ENCODE data around the gene MCC.

Gene MCC

DNA sequence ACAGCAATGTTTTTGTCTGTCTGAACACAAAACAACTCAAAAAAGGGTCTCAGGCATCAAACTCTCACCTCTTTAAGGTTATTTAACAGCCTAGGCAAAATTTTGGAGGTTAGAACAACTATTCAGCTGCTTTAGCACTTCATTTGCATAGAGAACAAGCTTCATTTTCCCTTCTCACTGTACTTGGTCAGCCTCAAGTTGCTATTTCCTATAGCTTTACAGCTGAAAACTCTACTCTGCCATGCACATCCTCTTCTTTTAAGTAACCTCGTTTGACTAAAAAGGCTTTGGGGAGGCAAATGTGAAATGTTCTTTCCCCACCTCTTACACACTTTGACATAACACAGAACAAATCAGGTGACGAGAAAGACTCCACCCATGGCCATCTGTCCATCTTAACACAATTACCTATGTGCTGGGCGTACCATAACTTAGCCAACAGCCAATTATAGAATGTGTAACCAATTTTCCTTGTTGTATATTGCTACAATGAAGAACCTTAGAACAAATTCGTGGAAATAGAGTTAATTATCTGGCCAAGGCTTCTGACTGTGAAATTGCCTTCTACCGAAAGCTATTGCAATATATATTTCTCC, 315.9 kb downstream of the MCC start:
- H3K4me3 ChIP-seq (ENCODE audit: low read length) = no peak overlapping the region
- DNase-seq (ENCODE audit: low read depth) = no peak
- TF ChIP-seq, protein P1, sequence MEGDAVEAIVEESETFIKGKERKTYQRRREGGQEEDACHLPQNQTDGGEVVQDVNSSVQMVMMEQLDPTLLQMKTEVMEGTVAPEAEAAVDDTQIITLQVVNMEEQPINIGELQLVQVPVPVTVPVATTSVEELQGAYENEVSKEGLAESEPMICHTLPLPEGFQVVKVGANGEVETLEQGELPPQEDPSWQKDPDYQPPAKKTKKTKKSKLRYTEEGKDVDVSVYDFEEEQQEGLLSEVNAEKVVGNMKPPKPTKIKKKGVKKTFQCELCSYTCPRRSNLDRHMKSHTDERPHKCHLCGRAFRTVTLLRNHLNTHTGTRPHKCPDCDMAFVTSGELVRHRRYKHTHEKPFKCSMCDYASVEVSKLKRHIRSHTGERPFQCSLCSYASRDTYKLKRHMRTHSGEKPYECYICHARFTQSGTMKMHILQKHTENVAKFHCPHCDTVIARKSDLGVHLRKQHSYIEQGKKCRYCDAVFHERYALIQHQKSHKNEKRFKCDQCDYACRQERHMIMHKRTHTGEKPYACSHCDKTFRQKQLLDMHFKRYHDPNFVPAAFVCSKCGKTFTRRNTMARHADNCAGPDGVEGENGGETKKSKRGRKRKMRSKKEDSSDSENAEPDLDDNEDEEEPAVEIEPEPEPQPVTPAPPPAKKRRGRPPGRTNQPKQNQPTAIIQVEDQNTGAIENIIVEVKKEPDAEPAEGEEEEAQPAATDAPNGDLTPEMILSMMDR (conservative IDR thresholded peaks at IDR 0.05; ENCODE audit: low read depth, low read length) = no peak

DNA sequence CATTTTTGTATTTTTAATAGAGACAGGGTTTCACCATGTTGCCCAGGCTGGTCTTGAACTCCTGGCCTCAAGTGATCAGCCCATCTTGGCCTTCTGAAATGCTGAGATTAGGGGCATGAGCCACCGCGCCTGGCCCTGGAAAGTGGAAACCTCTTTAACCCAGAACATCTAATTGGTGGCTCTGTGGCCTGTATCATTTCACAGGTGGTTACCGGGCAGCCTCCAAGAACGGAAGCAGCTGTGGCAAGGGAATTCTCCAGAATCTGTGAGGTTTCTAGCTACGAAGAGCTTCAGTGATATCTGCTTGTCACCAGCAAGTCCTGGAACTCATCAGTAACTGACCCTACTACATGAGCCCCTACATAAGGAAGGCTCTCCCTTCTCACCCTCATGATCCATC, 316.7 kb downstream of the MCC start:
- DNase-seq (ENCODE audit: low read depth) = no peak
- TF ChIP-seq, protein P1 (conservative IDR thresholded peaks at IDR 0.05; ENCODE audit: low read depth, low read length) = no peak
- no peak overlapping the region for H3K4me3 ChIP-seq (ENCODE audit: low read length)

DNA sequence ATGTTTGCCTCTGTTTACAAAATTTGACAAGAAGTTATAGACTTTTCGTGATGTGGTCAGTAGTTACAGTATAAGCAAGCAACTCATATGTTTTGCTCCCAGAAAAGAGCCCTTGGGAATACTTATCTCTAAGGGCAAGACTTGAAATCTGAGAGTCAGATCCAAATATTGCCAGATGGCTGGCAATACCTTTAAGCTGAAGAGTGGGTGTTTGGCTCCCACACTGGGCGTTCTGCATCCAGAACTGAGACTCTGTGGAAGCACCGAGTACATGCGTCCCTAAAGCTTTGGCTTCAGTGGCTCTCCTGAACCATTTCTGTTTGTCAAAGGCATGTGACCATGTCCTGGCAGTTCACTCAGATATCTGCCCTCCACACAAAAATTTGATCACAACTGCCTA, 317.5 kb downstream of the MCC start:
- TF ChIP-seq, protein P1 (conservative IDR thresholded peaks at IDR 0.05; ENCODE audit: low read depth, low read length) = no peak
- H3K4me3 ChIP-seq (ENCODE audit: low read length) = no peak overlapping the region
- DNase-seq (ENCODE audit: low read depth) = no peak

DNA sequence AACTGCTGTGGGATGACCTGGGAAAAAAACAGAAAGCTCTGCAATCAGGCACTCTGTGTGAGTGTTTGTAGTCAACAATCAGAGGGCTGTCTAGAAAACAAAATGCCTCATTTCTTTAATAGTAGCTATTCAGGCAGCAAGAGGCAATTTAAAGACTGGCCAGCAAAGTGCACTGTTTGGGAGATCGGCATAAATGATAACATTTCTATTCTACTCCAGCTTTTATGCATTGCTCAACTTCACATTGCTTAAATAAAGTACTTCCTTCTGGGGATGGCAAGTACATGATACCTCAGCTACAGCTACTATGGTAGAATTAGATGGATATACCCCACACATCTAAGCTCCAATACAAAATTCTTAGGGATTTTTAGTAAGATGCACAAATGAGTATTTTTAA, 318.5 kb downstream of the MCC start:
- DNase-seq (ENCODE audit: low read depth) = no peak
- TF ChIP-seq, protein P1 (conservative IDR thresholded peaks at IDR 0.05; ENCODE audit: low read depth, low read length) = no peak
- H3K4me3 ChIP-seq (ENCODE audit: low read length) = no peak overlapping the region

DNA sequence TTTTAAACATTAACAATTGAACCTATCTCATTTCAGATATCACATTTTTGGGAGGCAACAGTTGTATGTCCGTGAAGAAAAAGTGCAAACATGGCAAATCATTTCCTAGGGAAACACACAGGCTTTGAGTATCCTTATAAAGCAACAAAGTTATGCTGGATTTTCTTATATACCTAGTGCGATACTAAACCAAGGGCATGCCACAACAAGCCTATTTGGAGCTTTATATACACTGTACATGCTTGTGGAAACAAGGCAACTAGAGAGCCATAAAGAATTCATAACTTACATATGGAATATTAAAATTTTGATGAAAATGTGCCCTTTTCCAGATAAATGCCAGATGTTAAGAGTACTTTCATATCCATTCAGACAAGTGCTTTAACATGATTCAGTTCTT, 320.3 kb downstream of the MCC start:
- TF ChIP-seq, protein P1 (conservative IDR thresholded peaks at IDR 0.05; ENCODE audit: low read depth, low read length) = no peak
- DNase-seq (ENCODE audit: low read depth) = no peak
- no peak overlapping the region for H3K4me3 ChIP-seq (ENCODE audit: low read length)

DNA sequence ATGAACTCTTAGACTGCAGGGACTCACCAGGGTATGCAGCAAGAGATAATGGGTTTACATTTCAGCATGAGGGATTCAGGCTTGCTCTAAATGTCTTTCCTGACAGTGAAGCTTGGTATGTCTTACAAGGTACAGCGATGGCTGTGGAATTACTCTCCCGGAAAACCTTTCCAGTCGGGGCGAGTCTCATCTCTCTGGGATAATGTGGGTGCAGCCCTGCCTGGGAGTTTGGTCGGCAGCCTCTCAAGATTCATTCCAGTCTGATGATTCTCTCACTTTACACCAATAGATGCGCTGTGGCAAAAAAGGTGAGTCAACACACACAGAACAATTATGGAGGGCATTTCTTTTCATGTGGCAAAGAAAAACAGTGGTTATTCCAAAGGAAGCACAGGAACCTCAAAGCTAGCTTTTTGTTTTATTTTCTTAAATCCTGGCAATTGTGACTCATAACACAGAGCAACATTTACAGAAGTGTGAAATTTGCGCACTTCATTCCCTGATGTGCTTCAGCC, 321.3 kb downstream of the MCC start:
- TF ChIP-seq, protein P1 (conservative IDR thresholded peaks at IDR 0.05; ENCODE audit: low read depth, low read length) = no peak
- DNase-seq (ENCODE audit: low read depth) = peak; percentile 37
- H3K4me3 ChIP-seq (ENCODE audit: low read length) = no peak overlapping the region

DNA sequence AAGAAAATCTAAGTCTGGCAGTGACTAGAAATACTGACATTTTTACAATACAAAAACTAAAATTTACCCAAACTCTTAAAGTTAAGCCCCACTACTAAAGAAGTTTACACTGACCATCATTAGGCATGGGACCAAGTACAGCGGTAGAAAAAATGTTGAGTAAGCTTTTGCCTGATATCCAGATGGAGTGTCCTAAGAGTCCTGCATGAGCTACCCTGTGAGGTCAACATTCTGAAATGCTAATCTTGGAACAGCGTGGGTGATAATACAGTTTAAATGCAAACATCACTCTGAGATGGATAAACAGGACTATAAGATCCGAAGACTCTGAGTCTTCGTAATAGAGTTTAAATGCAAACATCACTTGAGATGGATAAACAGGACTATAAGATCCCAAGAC, 322.0 kb downstream of the MCC start:
- TF ChIP-seq, protein P1 (conservative IDR thresholded peaks at IDR 0.05; ENCODE audit: low read depth, low read length) = no peak
- DNase-seq (ENCODE audit: low read depth) = no peak
- no peak overlapping the region for H3K4me3 ChIP-seq (ENCODE audit: low read length)
